ENCODE data around the gene OR8S1. TPM values are rescaled to one million over a fixed set of nuclear protein-coding genes. Genes with fewer than 3 reads are reported as not detected.

OR8S1 gene
- total RNA-seq, 1 donor from 2014 or later, result not detected

DNA sequence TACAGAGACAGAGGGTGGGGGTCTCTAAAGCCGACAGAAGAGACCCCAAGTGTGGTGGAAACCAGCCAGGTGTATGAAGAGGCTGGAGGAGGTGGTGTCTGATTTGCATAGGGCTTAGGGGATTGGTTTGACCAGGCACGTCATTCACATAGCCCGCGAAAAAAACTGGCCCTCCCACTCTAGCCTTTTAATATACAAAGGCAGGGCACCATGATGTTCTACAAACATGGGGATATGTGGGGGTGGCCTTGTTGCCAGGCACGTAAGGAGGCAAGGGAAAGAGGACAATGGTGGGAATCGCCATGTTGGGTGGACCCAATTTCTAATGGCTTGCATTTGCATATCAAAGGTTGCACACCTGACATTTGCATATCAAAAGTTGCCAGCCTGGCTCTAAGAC is 31.2 kb downstream of the OR8S1 start:
- no peak for DNase-seq (ENCODE audit: low read depth, low spot score)

GRCh38 chr12:48557919-48558318 is 32.5 kb downstream of the OR8S1 start:
- DNase-seq (ENCODE audit: low read depth, low spot score), result no peak

DNA sequence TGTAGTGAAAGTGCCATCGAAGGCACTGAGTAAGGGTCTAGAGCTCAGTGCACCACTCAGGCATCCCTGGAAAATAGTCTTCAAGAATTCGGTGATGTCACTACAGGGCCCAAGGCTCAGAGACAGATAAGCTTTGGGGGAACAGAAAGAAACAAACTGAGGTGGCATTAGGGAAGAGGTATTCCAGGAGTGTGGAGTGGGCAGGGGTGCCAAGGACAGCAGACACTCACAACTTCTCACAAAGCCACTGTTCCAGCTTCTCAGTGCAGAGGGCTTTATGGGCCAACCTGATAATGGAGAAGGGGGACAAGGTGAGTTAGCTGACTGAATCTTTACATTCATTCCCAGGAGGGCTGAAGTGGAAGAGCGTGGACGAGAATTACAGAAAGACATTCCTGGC is 42.3 kb downstream of the OR8S1 start:
- no peak for DNase-seq (ENCODE audit: low read depth, low spot score)

DNA sequence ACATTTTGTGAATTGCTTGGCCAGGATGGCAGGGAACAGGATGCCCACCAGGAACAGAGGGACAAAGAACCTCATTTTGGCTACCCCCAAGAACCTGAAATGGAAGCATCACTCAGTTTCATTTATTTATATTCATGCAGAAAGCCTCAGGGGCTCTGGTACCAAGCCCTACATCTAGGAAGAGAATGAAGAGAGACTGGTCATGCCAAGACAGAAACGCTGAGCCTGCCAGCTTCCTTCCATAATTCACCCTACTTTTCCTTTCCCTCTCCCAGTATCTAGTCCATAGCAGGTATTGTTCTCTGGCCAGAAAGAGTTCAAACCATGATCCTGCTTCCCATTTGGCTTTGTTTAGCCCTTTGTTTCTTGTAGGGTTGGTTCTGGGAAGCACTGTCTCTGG is 44.5 kb downstream of the OR8S1 start, which contains the start of gene LALBA:
TSS of gene LALBA (minus strand) at position 101 of the 400 bp plus-strand sequence. CDS start at position 75, 26 bp downstream.
- DNase-seq (ENCODE audit: low read depth, low spot score), result no peak

DNA sequence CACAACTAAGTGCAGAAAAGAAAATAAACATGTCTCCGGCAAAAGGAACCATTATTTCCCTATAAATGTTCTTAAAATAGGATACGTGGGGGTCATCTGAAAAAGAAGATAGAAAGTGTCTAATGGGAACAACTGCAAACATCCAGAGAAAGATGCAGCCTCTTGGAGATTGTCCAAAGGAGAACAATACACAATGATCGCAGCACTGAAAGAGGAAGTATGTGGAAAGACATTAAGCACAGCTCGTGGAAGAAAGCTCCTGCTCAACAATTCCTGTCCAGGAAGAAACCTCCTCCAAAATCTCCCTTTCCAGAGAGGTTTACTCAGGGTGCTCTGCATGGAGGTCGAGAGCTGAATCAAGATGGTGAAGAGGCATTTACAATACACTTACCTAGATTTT is 46.9 kb downstream of the OR8S1 start:
- DNase-seq (ENCODE audit: low read depth, low spot score), result no peak

Other genes with a start within 250 kb of the OR8S1 start
- gene ZNF641, start 174.7 kb upstream of the OR8S1 start, total RNA-seq, result 3.5 and 11.6 TPM in 2 replicates
- gene ANP32D, start 53.1 kb upstream of the OR8S1 start, total RNA-seq, result 0.11 TPM in 1 of 2 replicates, not detected in the other
- gene C12orf54, start 43.1 kb upstream of the OR8S1 start, total RNA-seq, result not detected in 2 replicates
- not detected in 2 replicates for gene LALBA, start 44.4 kb downstream of the OR8S1 start, total RNA-seq
- 34.8 and 61.3 TPM in 2 replicates for gene KANSL2, start 156.6 kb downstream of the OR8S1 start, total RNA-seq
- 20.5 and 28.9 TPM in 2 replicates for gene CCNT1, start 191.1 kb downstream of the OR8S1 start, total RNA-seq

All from pulmonary artery endothelial cell (primary cell).